Measurements from ENCODE around the gene VAX1. TPM values are rescaled to one million over a fixed set of nuclear protein-coding genes. Genes with fewer than 3 reads are reported as not detected.
A peak's percentile ranks its signal among the peaks of the same experiment; 100 is the strongest.

VAX1 gene
- polyA plus RNA-seq, 1 of the 3 experiments (the other 2 are of a cell fraction), result not detected

- TF ChIP-seq ZBTB33 (IDR thresholded peaks at IDR 0.05; ENCODE audit: borderline replicate concordance, low read depth) (no peak), MXI1 (IDR thresholded peaks at IDR 0.05; ENCODE audit: low read depth, low read length) (no peak)
Measured at GRCh38 chr10:117174439-117175214, 36.6 kb upstream of the VAX1 start (continued).

- POLR2A ChIA-PET, result no interaction called here
Measured at GRCh38 chr10:117170244-117170643, 32.2 kb upstream of the VAX1 start.

DNA sequence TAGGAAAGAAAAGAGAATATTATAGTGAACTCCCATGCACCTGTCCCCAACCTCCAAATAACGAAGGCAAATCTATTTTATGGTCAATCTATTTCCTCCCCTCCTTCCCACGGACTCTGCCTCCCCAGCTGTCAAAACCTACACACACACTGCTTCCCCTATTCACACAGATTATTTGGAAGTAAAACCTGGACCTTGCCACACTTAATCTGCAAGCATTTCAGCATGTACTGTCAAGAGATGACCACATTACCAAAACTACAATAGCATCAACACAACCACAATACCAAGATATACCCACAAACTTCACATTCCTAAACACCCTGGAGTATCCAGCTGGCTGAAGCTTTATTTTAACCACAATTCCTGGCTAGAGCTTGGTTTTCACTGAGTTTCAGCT is 31.4 kb upstream of the VAX1 start:
- POLR2A ChIA-PET, result no interaction called here
- CTCF ChIA-PET, result interaction anchor here (0.8 to 11.1 kb wide), 14 partner anchors 11 to 549 kb away, joined by 3 to 265 read pairs (median 12); partner anchors contain the start of gene PNLIPRP2
- H3F3A ChIP-seq (replicated peaks; ENCODE audit: insufficient read depth), result no peaks in the 10 kb centered on the region
- no peak for TF ChIP-seq MAX (IDR thresholded peaks at IDR 0.05; ENCODE audit: low read depth)
- TF ChIP-seq EP300 (IDR thresholded peaks at IDR 0.05; ENCODE audit: borderline replicate concordance in 1 of 2, low read depth in 1 of 2, low read length in 1 of 2), result no peak
- TF ChIP-seq, protein P1, sequence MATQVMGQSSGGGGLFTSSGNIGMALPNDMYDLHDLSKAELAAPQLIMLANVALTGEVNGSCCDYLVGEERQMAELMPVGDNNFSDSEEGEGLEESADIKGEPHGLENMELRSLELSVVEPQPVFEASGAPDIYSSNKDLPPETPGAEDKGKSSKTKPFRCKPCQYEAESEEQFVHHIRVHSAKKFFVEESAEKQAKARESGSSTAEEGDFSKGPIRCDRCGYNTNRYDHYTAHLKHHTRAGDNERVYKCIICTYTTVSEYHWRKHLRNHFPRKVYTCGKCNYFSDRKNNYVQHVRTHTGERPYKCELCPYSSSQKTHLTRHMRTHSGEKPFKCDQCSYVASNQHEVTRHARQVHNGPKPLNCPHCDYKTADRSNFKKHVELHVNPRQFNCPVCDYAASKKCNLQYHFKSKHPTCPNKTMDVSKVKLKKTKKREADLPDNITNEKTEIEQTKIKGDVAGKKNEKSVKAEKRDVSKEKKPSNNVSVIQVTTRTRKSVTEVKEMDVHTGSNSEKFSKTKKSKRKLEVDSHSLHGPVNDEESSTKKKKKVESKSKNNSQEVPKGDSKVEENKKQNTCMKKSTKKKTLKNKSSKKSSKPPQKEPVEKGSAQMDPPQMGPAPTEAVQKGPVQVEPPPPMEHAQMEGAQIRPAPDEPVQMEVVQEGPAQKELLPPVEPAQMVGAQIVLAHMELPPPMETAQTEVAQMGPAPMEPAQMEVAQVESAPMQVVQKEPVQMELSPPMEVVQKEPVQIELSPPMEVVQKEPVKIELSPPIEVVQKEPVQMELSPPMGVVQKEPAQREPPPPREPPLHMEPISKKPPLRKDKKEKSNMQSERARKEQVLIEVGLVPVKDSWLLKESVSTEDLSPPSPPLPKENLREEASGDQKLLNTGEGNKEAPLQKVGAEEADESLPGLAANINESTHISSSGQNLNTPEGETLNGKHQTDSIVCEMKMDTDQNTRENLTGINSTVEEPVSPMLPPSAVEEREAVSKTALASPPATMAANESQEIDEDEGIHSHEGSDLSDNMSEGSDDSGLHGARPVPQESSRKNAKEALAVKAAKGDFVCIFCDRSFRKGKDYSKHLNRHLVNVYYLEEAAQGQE (IDR thresholded peaks at IDR 0.05; ENCODE audit: low read depth, low read length), result no peak
- TF ChIP-seq FOXM1 (IDR thresholded peaks at IDR 0.05; ENCODE audit: low read depth), result no peak
- no peak for TF ChIP-seq TEAD4 (IDR thresholded peaks at IDR 0.05; ENCODE audit: borderline replicate concordance, insufficient read depth)
- no peak for TF ChIP-seq SIN3A (IDR thresholded peaks at IDR 0.05; ENCODE audit: borderline replicate concordance, low read depth, low read length)
- TF ChIP-seq NRF1 (IDR thresholded peaks at IDR 0.05; ENCODE audit: low read depth, low read length), result no peak
- no peak for TF ChIP-seq RCOR1 (IDR thresholded peaks at IDR 0.05; ENCODE audit: low read length)
- TF ChIP-seq GABPA (IDR thresholded peaks at IDR 0.05; ENCODE audit: low read depth), result no peak
- TF ChIP-seq POLR2AphosphoS5 (IDR thresholded peaks at IDR 0.05; ENCODE audit: low read depth, low read length), result no peak
- TF ChIP-seq FOSL2 (IDR thresholded peaks at IDR 0.05; ENCODE audit: borderline replicate concordance, low read depth), result no peak
- no peak for TF ChIP-seq ELF1 (IDR thresholded peaks at IDR 0.05)

More at GRCh38 chr10:117170244-117170643, 32.2 kb upstream of the VAX1 start:
- no peak overlapping the region for H3K4me3 ChIP-seq (ENCODE audit: low read depth in 2 of 2, low read length in 1 of 2)
- H3F3A ChIP-seq (replicated peaks; ENCODE audit: insufficient read depth), result no peaks in the 10 kb centered on the region
- no peak for DNase-seq
- H3K4me1 ChIP-seq (ENCODE audit: control insufficient read depth in 1 of 2, insufficient read depth in 2 of 2, low read depth in 1 of 2, low read length in 1 of 2), result peaks cover 0 to 10% of the 10 kb centered on the region in 2 experiments; a peak in 1 of 4 replicates
- 0% methylated on average over 6 of the region's 6 CpGs for WGBS (ENCODE audit: low lambda C conversion rate)
- H2AFZ ChIP-seq (ENCODE audit: low read depth), result no peak overlapping the region
- H3K9ac ChIP-seq, result no peak overlapping the region
- H3K4me2 ChIP-seq, result no peak overlapping the region
- no peak overlapping the region for H3K27ac ChIP-seq (ENCODE audit: low read depth in 2 of 2, low read length in 1 of 2)
- H3K79me2 ChIP-seq (ENCODE audit: insufficient read depth), result no peaks in the 10 kb centered on the region
- H3K27me3 ChIP-seq (ENCODE audit: insufficient read depth), result peaks cover 79% of the 10 kb centered on the region
- no peaks in the 10 kb centered on the region for H4K20me1 ChIP-seq (ENCODE audit: insufficient read depth)
- no peaks in the 10 kb centered on the region for H3K9me2 ChIP-seq
- H3K9me3 ChIP-seq, result no peaks in the 10 kb centered on the region
- CTCF ChIA-PET, result interaction anchor here (0.8 to 11.1 kb wide), 8 partner anchors 12 to 543 kb away, joined by 3 to 265 read pairs (median 14); no protein-coding TSS in a partner anchor
- H3K36me3 ChIP-seq (replicated peaks in 1 of 2; ENCODE audit: control insufficient read depth in 1 of 2, insufficient read depth in 2 of 2, low read length in 1 of 2), result no peaks in the 10 kb centered on the region
- no peak for TF ChIP-seq MAX (IDR thresholded peaks at IDR 0.05; ENCODE audit: low read depth)
- TF ChIP-seq, protein P2, sequence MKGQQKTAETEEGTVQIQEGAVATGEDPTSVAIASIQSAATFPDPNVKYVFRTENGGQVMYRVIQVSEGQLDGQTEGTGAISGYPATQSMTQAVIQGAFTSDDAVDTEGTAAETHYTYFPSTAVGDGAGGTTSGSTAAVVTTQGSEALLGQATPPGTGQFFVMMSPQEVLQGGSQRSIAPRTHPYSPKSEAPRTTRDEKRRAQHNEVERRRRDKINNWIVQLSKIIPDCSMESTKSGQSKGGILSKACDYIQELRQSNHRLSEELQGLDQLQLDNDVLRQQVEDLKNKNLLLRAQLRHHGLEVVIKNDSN (IDR thresholded peaks at IDR 0.05; ENCODE audit: borderline replicate concordance, low read depth), result peak; percentile 81
- TF ChIP-seq RFX5 (IDR thresholded peaks at IDR 0.05; ENCODE audit: low read length), result no peak
- no peak for TF ChIP-seq RAD21 (IDR thresholded peaks at IDR 0.05; ENCODE audit: low read length)
- no peak for TF ChIP-seq ELF1 (IDR thresholded peaks at IDR 0.05)
- no peak for TF ChIP-seq TEAD4 (IDR thresholded peaks at IDR 0.05; ENCODE audit: borderline replicate concordance, insufficient read depth)

More for the DNA sequence above, 31.4 kb upstream of the VAX1 start:
- Histone ChIP-seq H3K9me3 (no peaks in the 10 kb centered on the region), H3K27ac (ENCODE audit: low read depth in 2 of 2, low read length in 1 of 2) (no peak overlapping the region), H3K4me1 (ENCODE audit: control insufficient read depth in 1 of 2, insufficient read depth in 2 of 2, low read depth in 1 of 2, low read length in 1 of 2) (peaks cover 0 to 9% of the 10 kb centered on the region in 2 experiments; a peak in 1 of 4 replicates), H3K4me2 (no peak overlapping the region), H3K9me2 (no peaks in the 10 kb centered on the region), H2AFZ (ENCODE audit: low read depth) (no peak overlapping the region), H4K20me1 (ENCODE audit: insufficient read depth) (no peaks in the 10 kb centered on the region), H3K79me2 (ENCODE audit: insufficient read depth) (no peaks in the 10 kb centered on the region), H3K36me3 (replicated peaks in 1 of 2; ENCODE audit: control insufficient read depth in 1 of 2, insufficient read depth in 2 of 2, low read length in 1 of 2) (no peaks in the 10 kb centered on the region), H3K9ac (no peak overlapping the region), H3K27me3 (ENCODE audit: insufficient read depth) (peaks cover 85% of the 10 kb centered on the region), H3K4me3 (ENCODE audit: low read depth in 2 of 2, low read length in 1 of 2) (no peak overlapping the region)
- 26% methylated on average over 2 of the region's 2 CpGs for WGBS (ENCODE audit: low lambda C conversion rate)
- no peak for DNase-seq

All from SK-N-SH (cell line).